ENCODE results near the gene ZNF835. TPM values are rescaled to one million over a fixed set of nuclear protein-coding genes. Genes with fewer than 3 reads are reported as not detected.

The ZNF835 gene
- total RNA-seq, 1 experiment from 2014 or later = 3.2 TPM

- CTCF ChIA-PET = no interaction called here
- no TSS peak for BruUV-seq (replicated peaks)
- H3K36me3 ChIP-seq (ENCODE audit: insufficient read depth, low read length, poor library complexity, severe bottlenecking) = no peaks in the 10 kb centered on the region
- POLR2A ChIA-PET (ENCODE audit: low non-redundant PET) = no interaction called here
- intact Hi-C loops (cut with micrococcal nuclease; ENCODE audit: unreplicated experiment) = no loop called here
- no peaks in the 10 kb centered on the region for H3K4me1 ChIP-seq (ENCODE audit: insufficient read depth, low read length, poor library complexity, severe bottlenecking)
- no peak for DNase-seq (ENCODE audit: low spot score)
- H3K4me3 ChIP-seq (ENCODE audit: low read depth, low read length, poor library complexity, severe bottlenecking) = no peak overlapping the region
- no peaks in the 10 kb centered on the region for H3K27me3 ChIP-seq (replicated peaks; ENCODE audit: insufficient read depth, low read depth, low read length, poor library complexity)
- H3K27ac ChIP-seq (ENCODE audit: low read depth, low read length, poor library complexity, severe bottlenecking) = no peak overlapping the region
- no peaks in the 10 kb centered on the region for H3K9me3 ChIP-seq (ENCODE audit: low read depth, low read length, poor library complexity, severe bottlenecking)
- TF ChIP-seq, protein P1, sequence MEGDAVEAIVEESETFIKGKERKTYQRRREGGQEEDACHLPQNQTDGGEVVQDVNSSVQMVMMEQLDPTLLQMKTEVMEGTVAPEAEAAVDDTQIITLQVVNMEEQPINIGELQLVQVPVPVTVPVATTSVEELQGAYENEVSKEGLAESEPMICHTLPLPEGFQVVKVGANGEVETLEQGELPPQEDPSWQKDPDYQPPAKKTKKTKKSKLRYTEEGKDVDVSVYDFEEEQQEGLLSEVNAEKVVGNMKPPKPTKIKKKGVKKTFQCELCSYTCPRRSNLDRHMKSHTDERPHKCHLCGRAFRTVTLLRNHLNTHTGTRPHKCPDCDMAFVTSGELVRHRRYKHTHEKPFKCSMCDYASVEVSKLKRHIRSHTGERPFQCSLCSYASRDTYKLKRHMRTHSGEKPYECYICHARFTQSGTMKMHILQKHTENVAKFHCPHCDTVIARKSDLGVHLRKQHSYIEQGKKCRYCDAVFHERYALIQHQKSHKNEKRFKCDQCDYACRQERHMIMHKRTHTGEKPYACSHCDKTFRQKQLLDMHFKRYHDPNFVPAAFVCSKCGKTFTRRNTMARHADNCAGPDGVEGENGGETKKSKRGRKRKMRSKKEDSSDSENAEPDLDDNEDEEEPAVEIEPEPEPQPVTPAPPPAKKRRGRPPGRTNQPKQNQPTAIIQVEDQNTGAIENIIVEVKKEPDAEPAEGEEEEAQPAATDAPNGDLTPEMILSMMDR (conservative IDR thresholded peaks at IDR 0.05; ENCODE audit: low read depth, low read length) = no peak
- TF ChIP-seq EZH2 (IDR thresholded peaks at IDR 0.05; ENCODE audit: borderline replicate concordance, low read depth, low read length, poor library complexity, severe bottlenecking) = no peak
Observed at GRCh38 chr19:56705939-56706338, 34.4 kb upstream of the ZNF835 start.

GRCh38 chr19:56701895-56702294 is 30.3 kb upstream of the ZNF835 start:
- BruUV-seq (replicated peaks) = no TSS peak
- Histone ChIP-seq H3K4me1 (ENCODE audit: insufficient read depth, low read length, poor library complexity, severe bottlenecking) (no peaks in the 10 kb centered on the region), H3K27me3 (replicated peaks; ENCODE audit: insufficient read depth, low read depth, low read length, poor library complexity) (no peaks in the 10 kb centered on the region), H3K4me3 (ENCODE audit: low read depth, low read length, poor library complexity, severe bottlenecking) (no peak overlapping the region), H3K36me3 (ENCODE audit: insufficient read depth, low read length, poor library complexity, severe bottlenecking) (no peaks in the 10 kb centered on the region), H3K27ac (ENCODE audit: low read depth, low read length, poor library complexity, severe bottlenecking) (no peak overlapping the region), H3K9me3 (ENCODE audit: low read depth, low read length, poor library complexity, severe bottlenecking) (peaks cover 7% of the 10 kb centered on the region)
- intact Hi-C loops (cut with micrococcal nuclease; ENCODE audit: unreplicated experiment) = no loop called here
- TF ChIP-seq, protein P1 (conservative IDR thresholded peaks at IDR 0.05; ENCODE audit: low read depth, low read length) = no peak
- no peak for TF ChIP-seq EZH2 (IDR thresholded peaks at IDR 0.05; ENCODE audit: borderline replicate concordance, low read depth, low read length, poor library complexity, severe bottlenecking)
- POLR2A ChIA-PET (ENCODE audit: low non-redundant PET) = no interaction called here
- CTCF ChIA-PET = no interaction called here
- no peak for DNase-seq (ENCODE audit: low spot score)

- Histone ChIP-seq H3K36me3 (ENCODE audit: insufficient read depth, low read length, poor library complexity, severe bottlenecking) (no peaks in the 10 kb centered on the region), H3K4me1 (ENCODE audit: insufficient read depth, low read length, poor library complexity, severe bottlenecking) (no peaks in the 10 kb centered on the region), H3K27ac (ENCODE audit: low read depth, low read length, poor library complexity, severe bottlenecking) (no peak overlapping the region), H3K9me3 (ENCODE audit: low read depth, low read length, poor library complexity, severe bottlenecking) (peaks cover 7% of the 10 kb centered on the region), H3K4me3 (ENCODE audit: low read depth, low read length, poor library complexity, severe bottlenecking) (no peak overlapping the region), H3K27me3 (replicated peaks; ENCODE audit: insufficient read depth, low read depth, low read length, poor library complexity) (no peaks in the 10 kb centered on the region)
- POLR2A ChIA-PET (ENCODE audit: low non-redundant PET) = no interaction called here
- TF ChIP-seq, protein P1 (conservative IDR thresholded peaks at IDR 0.05; ENCODE audit: low read depth, low read length) = no peak
- TF ChIP-seq EZH2 (IDR thresholded peaks at IDR 0.05; ENCODE audit: borderline replicate concordance, low read depth, low read length, poor library complexity, severe bottlenecking) = no peak
- BruUV-seq (replicated peaks) = no TSS peak
- CTCF ChIA-PET = no interaction called here
- intact Hi-C loops (cut with micrococcal nuclease; ENCODE audit: unreplicated experiment) = no loop called here
- DNase-seq (ENCODE audit: low spot score) = no peak
Observed at GRCh38 chr19:56699552-56699951, 28.0 kb upstream of the ZNF835 start.
